Common myeloid progenitor, CD34-positive (primary cell): ENCODE results near the gene YIPF7.

Experiments used
- CTCF ChIA-PET: fragments of 350-600 bp; sonication (Branson Sonifier 250); formaldehyde crosslinking; loops from one replicate; lab custom pipeline; 2021; ENCODE audit warnings: antibody characterized with exemption; lab: Charles Lee
- POLR2A ChIA-PET: fragments of 350-600 bp; sonication (Branson Sonifier 250); formaldehyde crosslinking; loops from one replicate; lab custom pipeline; 2021; ENCODE audit warnings: antibody characterized with exemption; lab: Charles Lee
- DNase-seq, 3 donors: peaks; one replicate each; pipeline versions ENCODE4 v3.0.0 to v3.0.0-alpha.2; 2013
- H3K27ac ChIP-seq, 2 experiments: 1 replicate in 1 of 2; 2 replicates in 1 of 2; pipeline ENCODE4 v1.7.0; 2013; ENCODE audit warnings: inconsistent platforms in 2 of 2, low read length in 2 of 2, mild to moderate bottlenecking in 2 of 2, low read depth in 1 of 2, moderate library complexity in 1 of 2; ENCODE audit not compliant: severe bottlenecking in 2 of 2, insufficient read depth in 1 of 2, poor library complexity in 1 of 2
- H3K27me3 ChIP-seq, 5 experiments: replicated peaks in 2 of 5; 1 replicate in 3 of 5; 2 replicates in 2 of 5; pipeline versions ENCODE4 v1.6.1 to v1.7.0; 2013; ENCODE audit warnings: low read length in 4 of 5, mild to moderate bottlenecking in 2 of 5, moderate library complexity in 2 of 5, inconsistent platforms in 1 of 5; ENCODE audit not compliant: insufficient read depth in 5 of 5, control insufficient read depth in 4 of 5
- H3K36me3 ChIP-seq, 4 experiments: 1 replicate in 2 of 4; 2 replicates in 2 of 4; pipeline versions ENCODE4 v1.6.1 to v1.7.0; 2013; ENCODE audit warnings: low read length in 3 of 4, control low read depth in 1 of 4, mild to moderate bottlenecking in 1 of 4; ENCODE audit not compliant: control insufficient read depth in 4 of 4, insufficient read depth in 4 of 4
- H3K4me1 ChIP-seq, 4 experiments: 1 replicate in 3 of 4; 2 replicates in 1 of 4; pipeline versions ENCODE4 v1.6.1 to v1.7.1; 2013; ENCODE audit warnings: low read length in 3 of 4, mild to moderate bottlenecking in 3 of 4, control low read depth in 1 of 4, inconsistent platforms in 1 of 4, moderate library complexity in 1 of 4; ENCODE audit not compliant: control insufficient read depth in 4 of 4, insufficient read depth in 4 of 4; ENCODE audit errors: control extremely low read depth in 1 of 4
- H3K4me3 ChIP-seq, 7 experiments: 1 replicate in 4 of 7; 2 replicates in 3 of 7; pipeline versions ENCODE4 v1.5.1 to v1.7.0; 2013; ENCODE audit warnings: mild to moderate bottlenecking in 7 of 7, low read length in 6 of 7, moderate library complexity in 6 of 7, inconsistent platforms in 2 of 7, low read depth in 2 of 7, control low read depth in 1 of 7; ENCODE audit not compliant: insufficient read depth in 4 of 7, control insufficient read depth in 1 of 7; ENCODE audit errors: extremely low read depth in 1 of 7
- H3K9me3 ChIP-seq, 5 experiments: 1 replicate in 4 of 5; 2 replicates in 1 of 5; pipeline versions ENCODE4 v1.6.1 to v1.7.1; 2013; ENCODE audit warnings: low read length in 4 of 5, mild to moderate bottlenecking in 2 of 5, inconsistent platforms in 1 of 5, low read depth in 1 of 5, moderate library complexity in 1 of 5; ENCODE audit not compliant: control insufficient read depth in 4 of 5, insufficient read depth in 2 of 5; ENCODE audit errors: control extremely low read depth in 1 of 5
- WGBS: methylation state at CpG from one replicate; pipeline ENCODE4 v1.1.5; 2013; ENCODE audit not compliant: insufficient coverage; 5-methylcytosine and 5-hydroxymethylcytosine counted together

YIPF7 gene

GRCh38 chr4:44629280-44629866 lies 22.1 kb downstream of the YIPF7 start:
- DNase-seq: peak; percentile 55 to 75 (median 75)
- CTCF ChIA-PET: interaction anchor here (1.2 kb wide), 1 partner anchor 1499 kb away, joined by 4 read pairs; no protein-coding TSS in a partner anchor
- H3K27me3 ChIP-seq: peaks cover 0 to 3% (median 2%) of the 10 kb centered on the region in 5 experiments
- H3K4me3 ChIP-seq: no peak overlapping the region
- POLR2A ChIA-PET: no interaction called here
- no peaks in the 10 kb centered on the region for H3K9me3 ChIP-seq
- H3K36me3 ChIP-seq: no peaks in the 10 kb centered on the region
- H3K4me1 ChIP-seq: no peaks in the 10 kb centered on the region
- H3K27ac ChIP-seq: no peak overlapping the region
- 0% methylated on average over 2 of the region's 2 CpGs for WGBS

GRCh38 chr4:44623676-44624075 lies 27.7 kb downstream of the YIPF7 start:
- DNase-seq: no peak
- Histone ChIP-seq H3K27ac (no peak overlapping the region), H3K4me3 (no peak overlapping the region), H3K9me3 (no peaks in the 10 kb centered on the region), H3K27me3 (no peaks in the 10 kb centered on the region), H3K4me1 (no peaks in the 10 kb centered on the region), H3K36me3 (no peaks in the 10 kb centered on the region)
- ChIA-PET POLR2A (no interaction called here), CTCF (no interaction called here)
- 60% methylated on average over 1 of the region's 1 CpG for WGBS

- Histone ChIP-seq H3K9me3 (no peaks in the 10 kb centered on the region), H3K27ac (no peak overlapping the region), H3K4me3 (no peak overlapping the region), H3K27me3 (peaks cover 0 to 2% (median 0%) of the 10 kb centered on the region in 5 experiments), H3K36me3 (no peaks in the 10 kb centered on the region), H3K4me1 (no peaks in the 10 kb centered on the region)
- ChIA-PET CTCF (no interaction called here), POLR2A (no interaction called here)
- WGBS: 100% methylated on average over 1 of the region's 1 CpG
- DNase-seq: no peak
These were observed 34.8 kb downstream of the YIPF7 start for GRCh38 chr4:44616621-44617020.

GRCh38 chr4:44583393-44583792 lies 68.0 kb downstream of the YIPF7 start:
- CTCF ChIA-PET: interaction anchor here (0.6 kb wide), 1 partner anchor 13 kb away, joined by 3 read pairs; no protein-coding TSS in a partner anchor
- no peaks in the 10 kb centered on the region for H3K36me3 ChIP-seq
- 87% methylated on average over 3 of the region's 3 CpGs for WGBS
- no peaks in the 10 kb centered on the region for H3K27me3 ChIP-seq
- H3K4me1 ChIP-seq: no peaks in the 10 kb centered on the region
- POLR2A ChIA-PET: no interaction called here
- H3K4me3 ChIP-seq: no peak overlapping the region
- no peak overlapping the region for H3K27ac ChIP-seq
- no peak for DNase-seq
- peaks cover 0 to 3% (median 0%) of the 10 kb centered on the region in 5 experiments for H3K9me3 ChIP-seq

- ChIA-PET POLR2A (no interaction called here), CTCF (no interaction called here)
- no peak overlapping the region for H3K4me3 ChIP-seq
- peaks cover 0 to 3% (median 0%) of the 10 kb centered on the region in 5 experiments for H3K9me3 ChIP-seq
- no peaks in the 10 kb centered on the region for H3K4me1 ChIP-seq
- no peak for DNase-seq
- no peaks in the 10 kb centered on the region for H3K36me3 ChIP-seq
- H3K27ac ChIP-seq: no peak overlapping the region
- no peaks in the 10 kb centered on the region for H3K27me3 ChIP-seq
These were observed 71.2 kb downstream of the YIPF7 start for GRCh38 chr4:44580231-44580630.

- H3K4me3 ChIP-seq: no peak overlapping the region
- WGBS: 0% methylated on average over 1 of the region's 1 CpG
- no peak overlapping the region for H3K27ac ChIP-seq
- no peaks in the 10 kb centered on the region for H3K4me1 ChIP-seq
- no peaks in the 10 kb centered on the region for H3K36me3 ChIP-seq
- H3K27me3 ChIP-seq: no peaks in the 10 kb centered on the region
- CTCF ChIA-PET: no interaction called here
- POLR2A ChIA-PET: no interaction called here
- DNase-seq: no peak
- peaks cover 0 to 3% (median 0%) of the 10 kb centered on the region in 5 experiments for H3K9me3 ChIP-seq
These were observed 72.5 kb downstream of the YIPF7 start for GRCh38 chr4:44578954-44579353.
